ENCODE measurements around the gene EBNA1BP2.
A peak's percentile ranks its signal among the peaks of the same experiment; 100 is the strongest.

The EBNA1BP2 gene

GRCh38 chr1:43171876-43172526, at the start of gene EBNA1BP2, which contains the start of gene CFAP57:
Gene EBNA1BP2, minus strand, starts transcription at chr1:43172290. Its CDS starts 172 bp downstream, at chr1:43172118.
Gene CFAP57, plus strand, starts transcription at chr1:43172330. Its CDS starts 424 bp downstream, at chr1:43172754.
- H3K9ac ChIP-seq, result no peak within 1 kb of the TSS
- H3K27me3 ChIP-seq (ENCODE audit: control insufficient read depth, insufficient read depth, low read length), result no peaks in the 10 kb centered on the region
- H3K79me2 ChIP-seq, result no peaks in the 10 kb centered on the region
- H3K4me3 ChIP-seq (ENCODE audit: low read depth, low read length), result peak within 1 kb of the TSS; percentile 96
- H2AFZ ChIP-seq, result peak within 1 kb of the TSS; percentile 90
- H3K9me3 ChIP-seq (ENCODE audit: control insufficient read depth, low read length), result no peaks in the 10 kb centered on the region
- no peaks in the 10 kb centered on the region for H3K4me1 ChIP-seq
- peak within 1 kb of the TSS; percentile 94 for H3K4me2 ChIP-seq (ENCODE audit: low read length)
- no peaks in the 10 kb centered on the region for H3K36me3 ChIP-seq (ENCODE audit: control insufficient read depth, insufficient read depth, low read length)
- peak within 1 kb of the TSS; percentile 41 for H3K27ac ChIP-seq
- TF ChIP-seq CTCF (IDR thresholded peaks at IDR 0.05), result no peak

GRCh38 chr1:43221797-43222196, 49.7 kb upstream of the EBNA1BP2 start:
- no peak overlapping the region for H3K4me2 ChIP-seq (ENCODE audit: low read length)
- no peak overlapping the region for H3K9ac ChIP-seq
- no peaks in the 10 kb centered on the region for H3K36me3 ChIP-seq (ENCODE audit: control insufficient read depth, insufficient read depth, low read length)
- no peaks in the 10 kb centered on the region for H3K79me2 ChIP-seq
- no peaks in the 10 kb centered on the region for H3K9me3 ChIP-seq (ENCODE audit: control insufficient read depth, low read length)
- no peak overlapping the region for H3K27ac ChIP-seq
- no peak overlapping the region for H2AFZ ChIP-seq
- TF ChIP-seq CTCF (IDR thresholded peaks at IDR 0.05), result no peak
- no peaks in the 10 kb centered on the region for H3K4me1 ChIP-seq
- no peak overlapping the region for H3K4me3 ChIP-seq (ENCODE audit: low read depth, low read length)
- no peaks in the 10 kb centered on the region for H3K27me3 ChIP-seq (ENCODE audit: control insufficient read depth, insufficient read depth, low read length)

- Histone ChIP-seq H3K4me3 (ENCODE audit: low read depth, low read length) (no peak overlapping the region), H3K4me1 (no peaks in the 10 kb centered on the region), H3K27ac (no peak overlapping the region), H3K36me3 (ENCODE audit: control insufficient read depth, insufficient read depth, low read length) (no peaks in the 10 kb centered on the region), H2AFZ (no peak overlapping the region), H3K79me2 (no peaks in the 10 kb centered on the region), H3K9me3 (ENCODE audit: control insufficient read depth, low read length) (no peaks in the 10 kb centered on the region), H3K9ac (no peak overlapping the region), H3K27me3 (ENCODE audit: control insufficient read depth, insufficient read depth, low read length) (no peaks in the 10 kb centered on the region), H3K4me2 (ENCODE audit: low read length) (no peak overlapping the region)
- TF ChIP-seq CTCF (IDR thresholded peaks at IDR 0.05), result no peak
These were observed 49.1 kb upstream of the EBNA1BP2 start for GRCh38 chr1:43220905-43221778.

- H2AFZ ChIP-seq, result no peak overlapping the region
- H3K27me3 ChIP-seq (ENCODE audit: control insufficient read depth, insufficient read depth, low read length), result no peaks in the 10 kb centered on the region
- no peaks in the 10 kb centered on the region for H3K36me3 ChIP-seq (ENCODE audit: control insufficient read depth, insufficient read depth, low read length)
- no peak overlapping the region for H3K4me3 ChIP-seq (ENCODE audit: low read depth, low read length)
- no peaks in the 10 kb centered on the region for H3K79me2 ChIP-seq
- no peak overlapping the region for H3K9ac ChIP-seq
- no peak for TF ChIP-seq CTCF (IDR thresholded peaks at IDR 0.05)
- no peak overlapping the region for H3K4me2 ChIP-seq (ENCODE audit: low read length)
- H3K27ac ChIP-seq, result no peak overlapping the region
- H3K4me1 ChIP-seq, result no peaks in the 10 kb centered on the region
- no peaks in the 10 kb centered on the region for H3K9me3 ChIP-seq (ENCODE audit: control insufficient read depth, low read length)
These were observed 45.7 kb upstream of the EBNA1BP2 start for GRCh38 chr1:43217747-43218146.

All from parathyroid adenoma (tissue), 2 donors.